Measurements from ENCODE around the gene OPN1LW. TPM values are rescaled to one million over a fixed set of nuclear protein-coding genes. Genes with fewer than 3 reads are reported as not detected.
"Not testable (repeated sequence)": the region's sequence is repeated elsewhere in the genome, so short reads cannot be mapped to it uniquely, and the experiment has no call there.

OPN1LW gene
- total RNA-seq (2014; rRNA removed; shearing (Covaris generic); ENCODE audit: low replicate concordance) = not detected in 2 replicates

- H3K36me3 ChIP-seq, H3K9me3 ChIP-seq, H3K4me3 ChIP-seq, H3K27me3 ChIP-seq, DNase-seq: not testable (repeated sequence)
Observed at GRCh38 chrX:154144010-154144409, at the start of gene OPN1LW. OPN1LW (plus strand) TSS chrX:154144243; CDS start chrX:154144284, 41 bp downstream.

DNA sequence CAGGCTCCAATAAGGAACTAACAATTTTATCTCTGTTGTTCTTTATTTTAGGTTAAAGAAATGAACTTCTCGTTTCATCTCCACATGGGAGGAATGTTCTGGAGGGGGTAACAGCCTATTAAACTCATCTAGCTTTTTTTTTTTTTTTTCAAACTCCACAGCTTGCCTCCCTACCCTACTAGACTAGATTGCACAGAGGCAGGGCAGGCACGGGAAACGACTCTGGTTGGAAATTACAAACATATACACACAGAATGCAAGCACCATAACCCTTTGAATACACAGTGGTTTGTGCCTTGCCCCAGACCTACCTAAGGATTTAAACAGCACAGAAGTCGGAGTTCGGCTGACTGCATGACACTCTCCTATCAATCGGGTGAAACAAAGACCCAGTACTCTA, 49.2 kb upstream of the OPN1LW start:
- no peaks in the 10 kb centered on the region for H3K9me3 ChIP-seq
- no peak for DNase-seq
- H3K4me3 ChIP-seq = no peak overlapping the region
- no peaks in the 10 kb centered on the region; the same call in 1 of the 2 replicates for H3K36me3 ChIP-seq
- H3K27me3 ChIP-seq = no peaks in the 10 kb centered on the region

DNA sequence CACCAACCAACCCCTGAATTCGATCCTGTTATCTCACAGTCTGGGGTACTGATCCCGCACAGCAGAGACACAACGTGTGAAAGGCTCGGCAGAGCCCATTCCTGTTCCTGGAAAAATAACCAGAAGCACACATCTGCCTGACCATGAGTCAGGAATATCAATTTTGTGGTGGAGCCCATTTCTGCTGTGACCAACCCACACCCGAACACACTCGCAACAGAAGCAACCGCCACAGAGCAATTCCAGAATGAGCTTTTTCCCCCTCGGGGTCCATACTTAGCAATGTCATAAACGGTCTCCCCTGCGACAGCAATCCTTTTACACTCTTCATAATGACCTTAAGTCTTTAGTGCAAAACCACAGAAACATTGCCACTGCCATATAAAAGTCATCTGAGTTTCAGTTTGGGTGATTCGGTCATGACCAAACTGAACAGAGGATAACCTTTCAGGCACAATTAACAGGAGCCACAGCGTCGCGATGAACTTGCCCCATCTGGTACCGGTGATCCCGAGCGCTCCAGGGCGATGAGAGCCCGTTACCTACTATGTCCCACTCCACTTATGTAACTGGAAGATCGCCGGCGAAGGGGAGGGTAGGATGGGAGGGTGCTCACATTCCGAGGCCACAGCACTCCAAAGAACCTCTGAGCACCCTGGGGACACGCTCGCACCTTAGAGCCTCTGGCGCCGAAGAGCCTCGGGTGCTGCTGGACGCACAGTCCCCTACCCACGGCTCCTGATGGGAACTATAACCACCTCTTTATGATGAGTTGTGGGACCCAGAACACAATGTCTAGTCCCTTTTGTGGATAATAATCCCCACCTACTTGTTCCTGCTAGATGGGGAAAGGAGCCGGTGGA, 47.7 kb upstream of the OPN1LW start:
- Histone ChIP-seq H3K36me3 (no peaks in the 10 kb centered on the region), H3K9me3 (no peaks in the 10 kb centered on the region), H3K4me3 (peak overlapping the region; percentile 61), H3K27me3 (no peaks in the 10 kb centered on the region)
- peak; percentile 5 for DNase-seq

GRCh38 chrX:154097003-154097588, 46.9 kb upstream of the OPN1LW start:
- H3K27me3 ChIP-seq = no peaks in the 10 kb centered on the region
- no peaks in the 10 kb centered on the region for H3K36me3 ChIP-seq
- H3K9me3 ChIP-seq = no peaks in the 10 kb centered on the region
- H3K4me3 ChIP-seq = peak overlapping the region; percentile 61
- peak; percentile 65 for DNase-seq

DNA sequence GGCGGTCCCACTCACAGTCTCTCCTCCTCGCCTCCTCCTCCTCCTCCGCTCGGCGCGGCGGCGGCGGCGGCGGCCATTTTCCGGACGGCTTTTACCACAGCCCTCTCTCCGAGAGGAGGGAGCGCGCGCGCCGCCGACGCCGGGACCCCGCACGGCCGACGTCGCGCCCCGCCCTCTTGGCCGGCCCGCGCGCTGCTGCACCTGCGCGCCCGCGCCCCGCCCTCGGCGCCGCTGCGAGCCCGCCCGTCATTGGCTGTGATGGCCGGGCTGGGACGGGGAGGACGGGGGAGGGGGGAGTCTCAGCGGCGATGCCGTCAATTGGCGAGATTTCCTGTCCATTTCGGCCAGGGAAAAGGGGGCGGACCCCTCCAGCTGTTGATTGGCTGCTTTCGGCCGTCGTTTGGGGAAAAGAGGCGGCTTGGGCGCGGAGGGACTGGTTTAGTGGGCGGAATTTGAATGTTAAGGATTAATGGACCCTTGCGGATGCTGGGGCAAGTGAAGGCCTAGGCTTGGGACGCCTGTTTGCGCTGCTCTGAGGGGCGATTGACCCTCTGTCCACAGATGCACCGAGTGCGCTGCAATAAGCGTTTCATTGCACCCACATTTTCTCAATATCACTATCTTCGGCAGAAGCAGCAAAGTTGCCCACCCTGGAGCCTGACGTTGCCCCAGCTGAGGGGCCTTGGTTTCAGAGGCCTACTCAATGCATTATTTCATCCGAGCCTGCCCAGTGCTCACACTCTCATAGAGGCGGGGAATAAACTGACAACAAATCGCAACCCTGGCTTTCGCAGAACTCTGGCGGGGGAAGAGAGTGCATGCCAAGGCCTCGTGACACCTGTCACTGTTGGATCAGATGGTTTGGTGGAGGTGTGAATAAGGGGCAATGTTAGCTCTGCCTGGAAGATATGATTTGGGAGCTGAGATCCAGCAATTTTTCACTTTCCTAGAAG, 46.2 kb upstream of the OPN1LW start, which contains the start of gene MECP2:
Gene MECP2, minus strand, starts transcription at position 129 of the 953 bp plus-strand sequence.
- peak; percentile 90 for DNase-seq
- peak within 1 kb of the TSS; percentile 61 for H3K4me3 ChIP-seq
- H3K36me3 ChIP-seq = no peaks in the 10 kb centered on the region
- no peaks in the 10 kb centered on the region for H3K27me3 ChIP-seq
- no peaks in the 10 kb centered on the region for H3K9me3 ChIP-seq

DNA sequence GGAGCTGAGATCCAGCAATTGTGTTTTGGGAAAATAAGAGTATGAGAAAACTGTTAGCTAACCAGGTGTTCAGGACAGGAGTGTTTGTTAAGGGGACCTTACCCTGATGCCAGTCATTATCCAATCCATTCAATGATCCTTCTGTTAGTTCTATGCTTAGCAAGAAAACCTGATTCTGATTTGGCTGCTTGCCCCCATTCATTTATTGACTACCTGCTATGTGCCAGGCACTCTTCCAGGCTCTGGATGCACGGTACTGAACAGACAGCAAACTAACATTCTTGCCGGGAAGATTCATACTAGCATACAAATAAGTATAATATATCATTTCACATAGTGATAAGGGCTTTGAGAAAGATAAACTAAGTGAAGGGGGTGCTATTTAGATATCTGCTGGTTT, 45.5 kb upstream of the OPN1LW start:
- no peak overlapping the region for H3K4me3 ChIP-seq
- H3K9me3 ChIP-seq = no peaks in the 10 kb centered on the region
- no peaks in the 10 kb centered on the region for H3K27me3 ChIP-seq
- no peak for DNase-seq
- H3K36me3 ChIP-seq = no peaks in the 10 kb centered on the region

DNA sequence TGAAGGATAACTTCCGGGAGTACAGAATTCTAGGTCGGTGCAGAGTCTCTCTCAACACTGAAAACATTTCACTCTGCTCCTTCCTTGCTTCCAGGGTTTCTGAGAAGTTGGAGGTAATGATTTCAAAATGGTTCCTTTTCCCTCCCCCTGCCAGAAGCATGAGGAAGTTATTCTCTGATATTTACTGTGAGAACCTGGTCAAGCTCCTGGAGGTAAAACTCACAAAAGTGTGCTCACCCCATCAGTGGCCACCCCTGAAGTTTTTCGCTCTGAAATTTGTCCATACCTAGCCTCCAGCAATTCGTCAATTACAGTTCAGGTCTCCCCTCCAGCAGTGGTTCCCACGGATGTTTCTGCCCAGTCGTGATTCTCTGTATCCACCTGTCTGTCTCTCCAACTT, 30.3 kb upstream of the OPN1LW start:
- no peak overlapping the region for H3K4me3 ChIP-seq
- H3K36me3 ChIP-seq = no peaks in the 10 kb centered on the region
- DNase-seq = no peak
- no peaks in the 10 kb centered on the region for H3K27me3 ChIP-seq
- H3K9me3 ChIP-seq = no peaks in the 10 kb centered on the region

DNA sequence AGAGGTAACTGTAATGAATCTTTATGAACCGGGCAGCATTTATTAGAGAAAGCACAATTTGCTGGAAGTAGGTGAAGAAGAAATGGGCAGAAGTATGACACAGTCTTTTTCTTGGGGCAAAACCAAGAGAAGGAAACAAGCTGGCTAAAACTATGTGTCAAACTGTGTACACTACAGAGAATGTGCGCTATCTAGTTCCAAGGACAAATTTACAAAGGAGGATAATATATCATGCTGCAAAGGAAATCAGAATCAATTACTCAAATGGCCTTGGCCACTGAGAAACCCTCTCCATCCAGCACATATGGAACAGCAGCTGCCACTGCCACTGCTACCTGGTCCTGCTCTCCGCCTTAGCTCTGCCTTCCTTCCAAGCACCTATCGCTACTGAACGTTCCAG, 29.4 kb upstream of the OPN1LW start:
- H3K27me3 ChIP-seq = no peaks in the 10 kb centered on the region
- H3K4me3 ChIP-seq = no peak overlapping the region
- DNase-seq = no peak
- H3K9me3 ChIP-seq = no peaks in the 10 kb centered on the region
- H3K36me3 ChIP-seq = no peaks in the 10 kb centered on the region

DNA sequence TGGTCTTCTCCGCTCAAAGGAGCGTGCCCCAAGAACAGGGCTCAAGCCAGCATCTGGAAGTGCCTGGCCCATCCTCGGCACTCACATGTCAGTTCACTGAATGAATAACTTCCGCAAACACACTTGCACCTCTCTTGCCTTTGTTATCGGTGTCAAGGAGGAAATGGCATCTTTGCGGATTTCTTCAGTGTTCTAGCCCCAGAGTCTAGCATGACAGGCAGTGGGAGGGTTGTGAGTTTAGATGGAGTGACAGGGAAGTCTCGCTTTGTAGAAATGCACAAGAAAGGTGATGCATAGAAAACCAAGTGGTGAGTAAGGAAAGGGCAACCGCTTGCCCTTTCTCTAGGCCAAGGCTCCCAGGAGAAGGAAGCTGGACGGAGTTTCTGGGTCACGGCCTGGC, 29.0 kb upstream of the OPN1LW start:
- no peaks in the 10 kb centered on the region for H3K27me3 ChIP-seq
- no peak for DNase-seq
- no peaks in the 10 kb centered on the region for H3K9me3 ChIP-seq
- H3K36me3 ChIP-seq = no peaks in the 10 kb centered on the region
- H3K4me3 ChIP-seq = no peak overlapping the region

DNA sequence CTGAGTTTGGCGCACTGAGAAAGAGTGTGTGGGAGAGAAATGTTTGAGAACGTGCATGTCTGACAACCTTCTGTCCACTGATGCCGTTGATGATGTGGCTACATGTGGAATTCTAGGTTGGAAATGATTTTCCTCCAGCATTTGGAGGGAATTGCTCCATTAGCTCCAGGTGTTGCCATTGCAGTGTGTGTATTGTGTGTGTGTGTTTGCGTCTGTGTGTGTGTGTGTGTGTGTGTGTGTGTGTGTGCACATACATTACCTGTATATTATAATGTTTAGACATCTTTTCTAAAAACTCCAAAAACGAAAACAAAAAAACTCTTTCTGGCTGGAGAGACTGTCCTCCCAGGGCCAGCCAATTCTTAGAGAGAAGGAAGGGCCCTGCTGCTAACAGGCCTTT, 28.3 kb upstream of the OPN1LW start:
- Histone ChIP-seq H3K4me3 (no peak overlapping the region), H3K27me3 (no peaks in the 10 kb centered on the region), H3K9me3 (no peaks in the 10 kb centered on the region), H3K36me3 (no peaks in the 10 kb centered on the region)
- no peak for DNase-seq

GRCh38 chrX:154116426-154117211, 27.4 kb upstream of the OPN1LW start:
- no peak for DNase-seq
- H3K27me3 ChIP-seq = no peaks in the 10 kb centered on the region
- no peak overlapping the region for H3K4me3 ChIP-seq
- H3K9me3 ChIP-seq = no peaks in the 10 kb centered on the region
- no peaks in the 10 kb centered on the region for H3K36me3 ChIP-seq

DNA sequence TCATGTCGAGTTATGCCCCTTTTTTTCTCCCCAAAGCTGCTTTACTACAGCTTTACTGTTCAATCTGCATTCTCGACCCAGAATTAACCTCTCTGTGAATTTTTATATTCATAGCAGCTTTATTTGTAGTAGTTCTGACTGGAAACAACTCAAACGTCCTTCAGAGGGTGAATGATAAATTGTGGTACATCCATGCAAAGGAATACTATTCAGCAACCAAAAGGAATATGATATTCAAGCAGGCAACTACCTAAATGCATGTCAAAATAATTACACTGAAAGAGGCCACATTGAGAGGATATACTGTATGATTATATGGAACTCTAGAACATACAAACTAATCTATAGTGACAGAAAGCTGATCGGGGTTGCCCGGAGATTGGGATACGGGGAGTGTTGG, 26.5 kb upstream of the OPN1LW start:
- H3K36me3 ChIP-seq = no peaks in the 10 kb centered on the region
- no peaks in the 10 kb centered on the region for H3K27me3 ChIP-seq
- no peaks in the 10 kb centered on the region for H3K9me3 ChIP-seq
- DNase-seq = no peak
- H3K4me3 ChIP-seq = no peak overlapping the region

DNA sequence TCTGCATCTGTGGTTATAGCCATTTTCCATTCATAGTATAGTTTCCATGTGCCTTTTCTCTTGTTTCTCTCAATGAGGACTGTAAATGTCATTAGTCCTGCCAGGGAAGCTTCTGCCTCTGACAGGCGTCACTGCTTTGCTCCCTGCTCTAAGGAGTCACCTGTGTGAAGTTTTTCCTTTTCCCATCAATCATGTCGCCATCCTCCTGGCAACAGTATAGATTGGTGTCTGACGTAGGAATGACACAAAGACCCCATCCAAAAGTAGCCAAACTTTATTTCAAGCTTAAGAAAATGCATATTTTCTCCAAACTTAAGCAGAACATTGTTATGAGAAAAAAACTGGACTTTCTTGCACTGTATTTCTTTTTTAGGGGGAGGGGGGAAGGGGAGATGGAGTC, 23.5 kb upstream of the OPN1LW start:
- no peaks in the 10 kb centered on the region for H3K36me3 ChIP-seq
- no peak overlapping the region for H3K4me3 ChIP-seq
- no peaks in the 10 kb centered on the region for H3K9me3 ChIP-seq
- no peaks in the 10 kb centered on the region for H3K27me3 ChIP-seq
- no peak for DNase-seq

DNA sequence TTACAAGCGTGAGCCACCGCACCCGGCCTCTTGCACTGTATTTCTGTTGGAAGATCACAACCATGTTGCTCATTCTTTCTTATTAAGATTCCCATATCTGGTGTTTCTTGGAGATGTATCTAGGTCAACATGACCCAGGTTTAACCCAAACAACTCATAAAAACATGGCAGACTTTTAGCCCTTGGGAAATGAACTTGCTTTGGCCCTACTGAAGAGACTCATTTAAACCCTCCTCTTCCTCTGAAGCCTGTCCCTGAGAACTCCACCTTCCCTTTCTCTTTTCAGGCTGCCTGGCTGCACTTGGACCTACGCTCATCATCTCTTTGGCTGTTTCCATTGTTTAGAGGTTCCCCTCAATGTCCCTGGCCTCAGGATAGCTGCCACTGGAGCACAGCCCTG, 22.8 kb upstream of the OPN1LW start:
- Histone ChIP-seq H3K36me3 (no peaks in the 10 kb centered on the region), H3K27me3 (no peaks in the 10 kb centered on the region), H3K9me3 (no peaks in the 10 kb centered on the region), H3K4me3 (no peak overlapping the region)
- DNase-seq = no peak

DNA sequence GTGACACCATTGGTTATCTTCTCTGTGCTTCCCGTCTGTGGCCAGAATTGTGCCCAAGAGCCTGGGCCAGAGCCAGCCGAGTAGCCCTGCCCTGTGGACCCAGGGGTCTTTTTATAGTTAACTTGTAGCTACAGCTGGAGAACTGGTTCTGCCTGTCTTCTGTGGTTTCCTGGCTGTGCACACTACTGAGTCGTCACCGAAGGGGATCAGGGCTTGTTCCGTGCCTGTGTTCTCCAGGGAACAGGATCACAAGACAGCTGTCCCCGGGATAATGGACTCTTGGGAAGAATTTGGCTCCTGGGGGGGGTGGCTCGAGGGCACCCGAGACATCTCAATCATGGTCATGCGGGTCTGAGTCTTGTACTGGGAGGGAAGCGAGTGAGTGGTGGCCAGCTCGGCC, 22.1 kb upstream of the OPN1LW start:
- Histone ChIP-seq H3K36me3 (no peaks in the 10 kb centered on the region), H3K4me3 (no peak overlapping the region), H3K9me3 (no peaks in the 10 kb centered on the region), H3K27me3 (no peaks in the 10 kb centered on the region)
- DNase-seq = no peak

All from MG63 (cell line).